Measurements from ENCODE around the gene GSTO2. TPM values are rescaled to one million over a fixed set of nuclear protein-coding genes. Genes with fewer than 3 reads are reported as not detected.

The GSTO2 gene
- total RNA-seq, 3 donors from 2014 or later, result 5.4 to 19.7 (median 18.3) TPM

DNA sequence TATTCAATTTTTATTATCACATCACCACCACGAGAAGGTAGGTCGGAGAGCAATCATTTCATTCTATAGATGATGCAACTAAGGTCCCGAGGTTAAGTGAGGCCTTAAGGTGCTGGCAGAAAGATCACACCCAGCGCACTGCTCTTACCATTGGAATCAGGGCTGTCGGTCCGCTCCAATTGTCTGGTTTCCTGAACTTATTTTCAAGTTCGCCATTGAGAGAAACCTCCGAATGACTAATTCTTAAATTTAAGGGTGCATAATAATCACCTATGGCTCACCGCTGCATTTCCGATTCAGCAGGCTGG, 625 bp upstream of the GSTO2 start:
- Histone ChIP-seq H3K4me3 (peak overlapping the region; percentile 78), H3K9me3 (no peaks in the 10 kb centered on the region), H3K36me3 (ENCODE audit: low read depth) (no peaks in the 10 kb centered on the region), H3K4me1 (ENCODE audit: low read depth) (no peaks in the 10 kb centered on the region)
- no peak for TF ChIP-seq CTCF (IDR thresholded peaks at IDR 0.05)
- ATAC-seq (peak; percentile 4), DNase-seq (no peak)
- intact Hi-C loops (cut with DNase I, micrococcal nuclease), result no loop called here

GRCh38 chr10:104273286-104273685, 4.3 kb downstream of the GSTO2 start:
- Histone ChIP-seq H3K4me3 (no peak overlapping the region), H3K4me1 (ENCODE audit: low read depth) (no peaks in the 10 kb centered on the region), H3K36me3 (ENCODE audit: low read depth) (no peaks in the 10 kb centered on the region), H3K9me3 (no peaks in the 10 kb centered on the region)
- intact Hi-C loops (cut with DNase I, micrococcal nuclease), result no loop called here
- ATAC-seq (no peak), DNase-seq (no peak)
- TF ChIP-seq CTCF (IDR thresholded peaks at IDR 0.05), result no peak

GRCh38 chr10:104273899-104274575, 5.1 kb downstream of the GSTO2 start:
- H3K36me3 ChIP-seq (ENCODE audit: low read depth), result no peaks in the 10 kb centered on the region
- H3K4me1 ChIP-seq (ENCODE audit: low read depth), result no peaks in the 10 kb centered on the region
- H3K4me3 ChIP-seq, result no peak overlapping the region
- H3K9me3 ChIP-seq, result no peaks in the 10 kb centered on the region
- ATAC-seq (no peak), DNase-seq (no peak)
- TF ChIP-seq CTCF (IDR thresholded peaks at IDR 0.05), result no peak
- intact Hi-C loops (cut with DNase I, micrococcal nuclease), result no loop called here

DNA sequence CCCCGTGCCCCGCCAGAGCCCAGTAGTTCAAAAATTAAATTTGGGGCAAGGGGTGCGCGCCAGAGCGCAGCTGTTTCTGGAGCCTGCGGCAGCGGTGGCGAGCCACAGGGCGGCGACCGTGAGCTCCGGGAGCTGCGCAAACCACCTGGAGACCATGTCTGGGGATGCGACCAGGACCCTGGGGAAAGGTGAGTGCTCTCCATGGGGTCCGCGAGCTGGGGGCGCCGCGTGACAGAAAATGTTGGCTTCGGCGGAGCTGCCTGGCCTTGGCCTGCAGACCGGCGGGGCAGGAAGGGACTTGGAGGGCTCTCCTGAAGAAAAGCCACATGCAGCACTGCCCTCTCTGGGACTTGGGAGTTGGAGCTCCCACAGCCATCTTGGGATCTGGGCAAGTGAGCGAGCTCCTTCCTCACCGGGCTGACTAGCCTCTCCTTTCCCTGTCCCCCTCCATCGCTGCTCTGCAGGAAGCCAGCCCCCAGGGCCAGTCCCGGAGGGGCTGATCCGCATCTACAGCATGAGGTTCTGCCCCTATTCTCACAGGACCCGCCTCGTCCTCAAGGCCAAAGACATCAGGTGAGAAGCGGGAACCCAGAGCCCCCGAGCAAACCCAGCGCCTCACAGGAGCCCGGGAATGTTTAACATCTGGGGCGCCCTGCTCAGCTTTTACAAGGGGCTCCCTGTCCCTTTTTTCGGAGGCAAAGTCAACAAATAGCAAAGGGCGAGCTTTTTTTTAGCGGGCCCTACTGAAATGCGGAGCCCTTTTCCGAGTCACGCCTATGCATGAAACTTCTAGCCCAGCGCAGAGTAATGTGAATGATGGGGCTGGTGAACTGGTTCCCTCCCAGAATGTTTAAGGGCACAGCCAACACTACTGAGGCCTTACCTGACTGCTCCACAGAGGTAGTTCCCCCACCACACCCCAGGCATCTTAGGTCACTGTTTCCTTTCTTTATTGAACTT, 6.1 kb downstream of the GSTO2 start:
- TF ChIP-seq CTCF (IDR thresholded peaks at IDR 0.05), result peak; percentile 84
- peak; percentile 95 for ATAC-seq
- Histone ChIP-seq H3K4me1 (ENCODE audit: low read depth) (no peaks in the 10 kb centered on the region), H3K9me3 (no peaks in the 10 kb centered on the region), H3K4me3 (peak overlapping the region; percentile 4), H3K36me3 (ENCODE audit: low read depth) (no peaks in the 10 kb centered on the region)
- intact Hi-C loops (cut with DNase I, micrococcal nuclease), result no loop called here
- DNase-seq, result peak; percentile 62 to 80 (median 69)

GRCh38 chr10:104276192-104276591, 7.2 kb downstream of the GSTO2 start:
- H3K36me3 ChIP-seq (ENCODE audit: low read depth), result no peaks in the 10 kb centered on the region
- intact Hi-C loops (cut with DNase I, micrococcal nuclease), result no loop called here
- H3K4me3 ChIP-seq, result no peak overlapping the region
- H3K4me1 ChIP-seq (ENCODE audit: low read depth), result no peaks in the 10 kb centered on the region
- TF ChIP-seq CTCF (IDR thresholded peaks at IDR 0.05), result no peak
- no peak for DNase-seq
- ATAC-seq, result no peak
- H3K9me3 ChIP-seq, result no peaks in the 10 kb centered on the region
